ENCODE measurements around the gene ARPC5. TPM values are rescaled to one million over a fixed set of nuclear protein-coding genes. Genes with fewer than 3 reads are reported as not detected.
A peak's percentile ranks its signal among the peaks of the same experiment; 100 is the strongest.

ARPC5 gene
- total RNA-seq, 1 donor from 2014 or later, result 68.0 TPM

GRCh38 chr1:183670169-183670568 is 34.6 kb upstream of the ARPC5 start:
- TF ChIP-seq CTCF (IDR thresholded peaks at IDR 0.05; ENCODE audit: unreplicated experiment), result no peak
- DNase-seq (ENCODE audit: low spot score, unreplicated experiment), result no peak
- Mint-ChIP-seq H3K9me3 (ENCODE audit: low read depth) (peaks cover 10% of the 10 kb centered on the region), H3K27ac (no peak overlapping the region), H3K4me3 (ENCODE audit: low read depth) (no peak overlapping the region), H3K27me3 (no peaks in the 10 kb centered on the region), H3K4me1 (ENCODE audit: low read depth) (peaks cover 10% of the 10 kb centered on the region), H3K36me3 (ENCODE audit: insufficient read depth) (peaks cover 3% of the 10 kb centered on the region)

- no peaks in the 10 kb centered on the region for H3K36me3 Mint-ChIP-seq (ENCODE audit: insufficient read depth)
Measured at GRCh38 chr1:183656355-183656754, 20.8 kb upstream of the ARPC5 start.

GRCh38 chr1:183655562-183656075 is 20.0 kb upstream of the ARPC5 start:
- no peak overlapping the region for H3K27ac Mint-ChIP-seq
- no peaks in the 10 kb centered on the region for H3K27me3 Mint-ChIP-seq
- no peak overlapping the region for H3K4me3 Mint-ChIP-seq (ENCODE audit: low read depth)
- H3K4me1 Mint-ChIP-seq (ENCODE audit: low read depth), result peaks cover 11% of the 10 kb centered on the region
- TF ChIP-seq CTCF (IDR thresholded peaks at IDR 0.05; ENCODE audit: unreplicated experiment), result peak; percentile 91
- H3K9me3 Mint-ChIP-seq (ENCODE audit: low read depth), result no peaks in the 10 kb centered on the region
- H3K36me3 Mint-ChIP-seq (ENCODE audit: insufficient read depth), result no peaks in the 10 kb centered on the region
- DNase-seq (ENCODE audit: low spot score, unreplicated experiment), result peak; percentile 61

More at GRCh38 chr1:183656355-183656754, 20.8 kb upstream of the ARPC5 start:
- H3K4me3 Mint-ChIP-seq (ENCODE audit: low read depth), result no peak overlapping the region
- no peaks in the 10 kb centered on the region for H3K27me3 Mint-ChIP-seq
- no peak overlapping the region for H3K27ac Mint-ChIP-seq
- no peaks in the 10 kb centered on the region for H3K9me3 Mint-ChIP-seq (ENCODE audit: low read depth)
- no peak for DNase-seq (ENCODE audit: low spot score, unreplicated experiment)
- H3K4me1 Mint-ChIP-seq (ENCODE audit: low read depth), result peaks cover 11% of the 10 kb centered on the region
- TF ChIP-seq CTCF (IDR thresholded peaks at IDR 0.05; ENCODE audit: unreplicated experiment), result no peak

- Mint-ChIP-seq H3K9me3 (ENCODE audit: low read depth) (no peaks in the 10 kb centered on the region), H3K36me3 (ENCODE audit: insufficient read depth) (no peaks in the 10 kb centered on the region), H3K27me3 (no peaks in the 10 kb centered on the region), H3K4me1 (ENCODE audit: low read depth) (peaks cover 11% of the 10 kb centered on the region), H3K4me3 (ENCODE audit: low read depth) (no peak overlapping the region), H3K27ac (no peak overlapping the region)
- no peak for TF ChIP-seq CTCF (IDR thresholded peaks at IDR 0.05; ENCODE audit: unreplicated experiment)
- DNase-seq (ENCODE audit: low spot score, unreplicated experiment), result no peak
Measured at GRCh38 chr1:183654706-183655105, 19.1 kb upstream of the ARPC5 start.

- no peak for DNase-seq (ENCODE audit: low spot score, unreplicated experiment)
- H3K4me3 Mint-ChIP-seq (ENCODE audit: low read depth), result no peak overlapping the region
- peaks cover 11% of the 10 kb centered on the region for H3K4me1 Mint-ChIP-seq (ENCODE audit: low read depth)
- no peaks in the 10 kb centered on the region for H3K27me3 Mint-ChIP-seq
- no peak for TF ChIP-seq CTCF (IDR thresholded peaks at IDR 0.05; ENCODE audit: unreplicated experiment)
- H3K36me3 Mint-ChIP-seq (ENCODE audit: insufficient read depth), result no peaks in the 10 kb centered on the region
- H3K9me3 Mint-ChIP-seq (ENCODE audit: low read depth), result no peaks in the 10 kb centered on the region
- H3K27ac Mint-ChIP-seq, result peak overlapping the region; percentile 9
Measured at GRCh38 chr1:183653876-183654451, 18.4 kb upstream of the ARPC5 start.

Measured in progenitor cell of endocrine pancreas (in vitro differentiated cells).